Measurements from ENCODE around the gene CEP19. TPM values are rescaled to one million over a fixed set of nuclear protein-coding genes. Genes with fewer than 3 reads are reported as not detected.
"Not testable (repeated sequence)": the region's sequence is repeated elsewhere in the genome, so short reads cannot be mapped to it uniquely, and the experiment has no call there.

CEP19 gene
- total and polyA plus RNA-seq, 2 donors from 2014 or later = 1.5 to 2.6 TPM

- peaks cover 0 to 3% (median 0%) of the 10 kb centered on the region in 3 donors for H3K4me1 ChIP-seq (ENCODE audit: control insufficient read depth in 2 of 3, insufficient read depth in 2 of 3, low read depth in 1 of 3, low read length in 3 of 3)
- no peak overlapping the region for H3K9ac ChIP-seq (ENCODE audit: low read length in 3 of 3)
- no peak overlapping the region for H3K4me3 ChIP-seq (ENCODE audit: low read length in 3 of 3)
- intact Hi-C loops (cut with DNase I) = no loop called here
- DNase-seq (peak in 2 of 5 donors; percentile 38 to 40), FAIRE-seq (no peak)
- no peak overlapping the region for H3K27ac ChIP-seq (ENCODE audit: low read depth in 2 of 2, low read length in 2 of 2)
- H3K36me3 ChIP-seq (ENCODE audit: control insufficient read depth in 2 of 3, insufficient read depth in 3 of 3, low read length in 3 of 3) = peaks cover 0 to 3% (median 0%) of the 10 kb centered on the region in 3 donors
- H3K27me3 ChIP-seq (ENCODE audit: control insufficient read depth, insufficient read depth, low read length) = no peaks in the 10 kb centered on the region
- no peak for TF ChIP-seq CTCF (IDR thresholded peaks at IDR 0.05; ENCODE audit: borderline replicate concordance, extremely low read depth, insufficient read depth)
- H3K9me3 ChIP-seq (ENCODE audit: control insufficient read depth in 2 of 3, insufficient read depth in 1 of 3, low read length in 3 of 3) = peaks cover 0 to 7% (median 0%) of the 10 kb centered on the region in 3 donors
Observed at GRCh38 chr3:196754091-196754981, 42.3 kb upstream of the CEP19 start.

GRCh38 chr3:196753201-196753600 lies 41.2 kb upstream of the CEP19 start:
- Histone ChIP-seq H3K9me3 (ENCODE audit: control insufficient read depth in 2 of 3, insufficient read depth in 1 of 3, low read length in 3 of 3) (peaks cover 0 to 7% (median 0%) of the 10 kb centered on the region in 3 donors), H3K4me1 (ENCODE audit: control insufficient read depth in 2 of 3, insufficient read depth in 2 of 3, low read depth in 1 of 3, low read length in 3 of 3) (peaks cover 0 to 3% (median 0%) of the 10 kb centered on the region in 3 donors), H3K9ac (ENCODE audit: low read length in 3 of 3) (no peak overlapping the region), H3K27me3 (ENCODE audit: control insufficient read depth, insufficient read depth, low read length) (no peaks in the 10 kb centered on the region), H3K36me3 (ENCODE audit: control insufficient read depth in 2 of 3, insufficient read depth in 3 of 3, low read length in 3 of 3) (peaks cover 0 to 3% (median 2%) of the 10 kb centered on the region in 3 donors), H3K4me3 (ENCODE audit: low read length in 3 of 3) (no peak overlapping the region), H3K27ac (ENCODE audit: low read depth in 2 of 2, low read length in 2 of 2) (no peak overlapping the region)
- DNase-seq (no peak), FAIRE-seq (no peak)
- TF ChIP-seq CTCF (IDR thresholded peaks at IDR 0.05; ENCODE audit: borderline replicate concordance, extremely low read depth, insufficient read depth) = no peak
- intact Hi-C loops (cut with DNase I) = no loop called here

- no peaks in the 10 kb centered on the region for H3K27me3 ChIP-seq (ENCODE audit: control insufficient read depth, insufficient read depth, low read length)
- no peak overlapping the region for H3K4me3 ChIP-seq (ENCODE audit: low read length in 3 of 3)
- H3K36me3 ChIP-seq (ENCODE audit: control insufficient read depth in 2 of 3, insufficient read depth in 3 of 3, low read length in 3 of 3) = peaks cover 0 to 3% (median 0%) of the 10 kb centered on the region in 3 donors
- no peak overlapping the region for H3K27ac ChIP-seq (ENCODE audit: low read depth in 2 of 2, low read length in 2 of 2)
- TF ChIP-seq CTCF (IDR thresholded peaks at IDR 0.05; ENCODE audit: borderline replicate concordance, extremely low read depth, insufficient read depth) = no peak
- no peak overlapping the region for H3K9ac ChIP-seq (ENCODE audit: low read length in 3 of 3)
- no peak for FAIRE-seq
- peaks cover 0 to under 1% (median 0%) of the 10 kb centered on the region in 3 donors for H3K4me1 ChIP-seq (ENCODE audit: control insufficient read depth in 2 of 3, insufficient read depth in 2 of 3, low read depth in 1 of 3, low read length in 3 of 3)
- no peak for DNase-seq
- no peaks in the 10 kb centered on the region for H3K9me3 ChIP-seq (ENCODE audit: control insufficient read depth in 2 of 3, insufficient read depth in 1 of 3, low read length in 3 of 3)
- intact Hi-C loops (cut with DNase I) = no loop called here
Observed at GRCh38 chr3:196749125-196749524, 37.1 kb upstream of the CEP19 start.

- H3K27ac ChIP-seq (ENCODE audit: low read depth in 2 of 2, low read length in 2 of 2); intact Hi-C loops (cut with DNase I); H3K9ac ChIP-seq (ENCODE audit: low read length in 3 of 3); H3K4me3 ChIP-seq (ENCODE audit: low read length in 3 of 3); H3K36me3 ChIP-seq (ENCODE audit: control insufficient read depth in 2 of 3, insufficient read depth in 3 of 3, low read length in 3 of 3); H3K4me1 ChIP-seq (ENCODE audit: control insufficient read depth in 2 of 3, insufficient read depth in 2 of 3, low read depth in 1 of 3, low read length in 3 of 3); H3K9me3 ChIP-seq (ENCODE audit: control insufficient read depth in 2 of 3, insufficient read depth in 1 of 3, low read length in 3 of 3); DNase-seq; FAIRE-seq; H3K27me3 ChIP-seq (ENCODE audit: control insufficient read depth, insufficient read depth, low read length): not testable (repeated sequence)
Observed at GRCh38 chr3:196743569-196743968, 31.5 kb upstream of the CEP19 start.

Measured in kidney (tissue), 14 donors.